Peyer's patch (tissue), 4 donors: ENCODE results near the gene SLC30A5.

Experiments
- POLR2A ChIP-seq, 2 donors: fragments of 450-650 bp; IDR thresholded peaks; one replicate each; pipeline ENCODE4 v1.5.1; 2017; ENCODE audit warnings: antibody characterized with exemption in 2 of 2, mild to moderate bottlenecking in 2 of 2, moderate library complexity in 2 of 2
- TF ChIP-seq, protein P1 (sequence below), 6 experiments: fragments of 450-650 bp in 4 of 6; fragments of 200-600 bp in 2 of 6; sonication (generic) in 1 of 6; IDR thresholded peaks; one replicate each; pipeline ENCODE4 v1.5.1; 2017 to 2019; ENCODE audit warnings: antibody characterized with exemption in 6 of 6, mild to moderate bottlenecking in 3 of 6, moderate library complexity in 1 of 6

DNA sequence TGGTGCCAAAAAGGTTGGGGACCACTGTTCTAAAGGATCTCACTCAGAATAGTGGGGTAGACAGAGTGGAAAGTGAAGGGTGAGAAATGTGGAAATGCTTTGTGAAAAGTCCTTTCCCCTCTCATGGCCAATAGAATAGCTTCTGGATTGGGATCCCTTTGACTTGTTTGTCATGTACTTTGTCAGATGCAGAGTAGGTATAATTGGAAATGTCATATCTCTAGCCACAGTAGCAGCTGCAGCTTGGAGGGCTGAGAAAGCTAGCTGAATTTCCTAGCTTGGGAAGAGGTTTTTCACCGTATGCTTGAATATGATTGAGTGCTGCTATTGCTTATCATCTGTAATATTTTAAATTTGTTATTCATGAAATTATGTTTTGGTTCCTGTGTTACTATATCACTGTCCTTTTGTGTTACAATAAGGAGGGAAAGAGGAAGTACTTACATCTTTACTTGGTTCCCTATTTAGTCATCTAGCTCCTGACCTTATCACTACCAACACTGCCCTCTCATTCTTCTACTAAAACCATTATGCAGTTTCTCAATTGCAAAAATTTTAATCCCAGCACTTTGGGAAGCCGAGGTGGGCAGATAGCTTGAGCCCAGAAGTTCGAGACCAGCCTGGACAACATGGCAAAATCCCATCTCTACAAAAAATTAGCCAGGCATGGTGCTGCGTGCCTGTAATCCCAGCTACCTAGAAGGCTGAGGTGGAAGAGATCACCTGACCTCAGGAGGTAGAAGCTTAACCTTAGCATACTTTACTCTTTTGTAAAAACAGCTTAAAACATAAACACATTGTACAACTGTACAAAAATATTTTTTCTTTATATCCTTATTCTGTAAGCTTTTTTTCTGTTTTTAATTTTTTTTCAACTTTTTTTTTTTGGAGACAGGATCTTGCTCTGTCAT lies 12.4 kb downstream of the SLC30A5 start:
- TF ChIP-seq POLR2A (IDR thresholded peaks at IDR 0.05): no peak
- TF ChIP-seq, protein P1, sequence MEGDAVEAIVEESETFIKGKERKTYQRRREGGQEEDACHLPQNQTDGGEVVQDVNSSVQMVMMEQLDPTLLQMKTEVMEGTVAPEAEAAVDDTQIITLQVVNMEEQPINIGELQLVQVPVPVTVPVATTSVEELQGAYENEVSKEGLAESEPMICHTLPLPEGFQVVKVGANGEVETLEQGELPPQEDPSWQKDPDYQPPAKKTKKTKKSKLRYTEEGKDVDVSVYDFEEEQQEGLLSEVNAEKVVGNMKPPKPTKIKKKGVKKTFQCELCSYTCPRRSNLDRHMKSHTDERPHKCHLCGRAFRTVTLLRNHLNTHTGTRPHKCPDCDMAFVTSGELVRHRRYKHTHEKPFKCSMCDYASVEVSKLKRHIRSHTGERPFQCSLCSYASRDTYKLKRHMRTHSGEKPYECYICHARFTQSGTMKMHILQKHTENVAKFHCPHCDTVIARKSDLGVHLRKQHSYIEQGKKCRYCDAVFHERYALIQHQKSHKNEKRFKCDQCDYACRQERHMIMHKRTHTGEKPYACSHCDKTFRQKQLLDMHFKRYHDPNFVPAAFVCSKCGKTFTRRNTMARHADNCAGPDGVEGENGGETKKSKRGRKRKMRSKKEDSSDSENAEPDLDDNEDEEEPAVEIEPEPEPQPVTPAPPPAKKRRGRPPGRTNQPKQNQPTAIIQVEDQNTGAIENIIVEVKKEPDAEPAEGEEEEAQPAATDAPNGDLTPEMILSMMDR (IDR thresholded peaks at IDR 0.05): no peak
